ELR (cell line): ENCODE data around the gene AFF1.

ENCODE experiments used
- DNase-seq: peaks from one replicate; pipeline ENCODE4 v3.0.0-alpha.2; 2015; ENCODE audit warnings: low read depth

The AFF1 gene

DNA sequence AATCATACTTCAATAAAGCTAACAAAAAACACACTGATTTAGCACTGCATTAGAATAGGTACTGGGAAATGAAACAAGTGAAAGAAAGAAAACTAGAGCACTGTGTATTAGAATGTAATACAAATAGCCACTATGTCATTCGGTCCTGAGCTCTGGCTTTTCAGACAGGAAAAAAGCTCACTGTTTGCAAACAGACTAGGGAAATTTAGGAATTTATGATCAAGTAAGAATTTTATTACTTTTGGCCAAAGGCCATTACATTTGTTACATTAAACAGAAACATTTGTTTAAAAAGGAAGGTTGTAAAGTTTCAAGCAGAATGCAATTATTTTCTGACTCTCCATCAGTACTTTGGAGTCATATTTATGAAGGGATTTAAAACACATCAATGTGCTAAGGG, 216.9 kb downstream of the AFF1 start:
- DNase-seq: no peak

DNA sequence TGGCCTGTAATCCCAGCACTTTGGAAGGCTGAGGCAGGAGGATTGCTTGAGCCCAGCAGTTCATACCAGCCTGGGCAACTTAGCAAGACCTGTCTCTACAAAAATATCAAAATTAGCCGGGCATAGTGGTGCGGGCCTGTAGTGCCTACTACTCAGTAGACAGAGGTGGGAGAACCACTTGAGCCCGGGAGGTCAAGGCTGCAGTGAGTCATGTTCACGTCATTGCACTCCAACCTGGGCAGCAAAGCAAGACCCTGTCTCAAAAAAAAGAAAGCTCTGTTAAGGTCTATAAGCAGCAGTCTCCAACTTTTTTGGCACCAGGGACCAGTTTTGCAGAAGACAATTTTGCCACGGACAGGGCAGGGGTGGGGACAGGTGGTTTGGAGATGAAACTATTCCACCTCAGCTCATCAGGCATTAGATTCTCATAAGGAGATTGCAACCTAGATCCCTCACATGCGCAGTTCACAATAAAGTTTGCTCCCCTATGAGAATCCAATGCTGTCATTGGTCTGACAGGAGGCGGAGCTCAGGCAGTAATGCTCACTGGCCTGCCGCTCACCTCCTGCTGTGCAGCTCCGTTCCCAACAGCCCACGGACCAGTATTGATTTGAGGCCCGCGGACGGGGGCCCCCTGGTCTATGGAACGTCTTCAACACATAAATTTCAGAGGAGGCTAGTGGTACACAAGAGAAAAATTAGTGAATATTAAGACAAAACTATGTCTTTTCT, 217.7 kb downstream of the AFF1 start:
- peak; percentile 12 for DNase-seq

DNA sequence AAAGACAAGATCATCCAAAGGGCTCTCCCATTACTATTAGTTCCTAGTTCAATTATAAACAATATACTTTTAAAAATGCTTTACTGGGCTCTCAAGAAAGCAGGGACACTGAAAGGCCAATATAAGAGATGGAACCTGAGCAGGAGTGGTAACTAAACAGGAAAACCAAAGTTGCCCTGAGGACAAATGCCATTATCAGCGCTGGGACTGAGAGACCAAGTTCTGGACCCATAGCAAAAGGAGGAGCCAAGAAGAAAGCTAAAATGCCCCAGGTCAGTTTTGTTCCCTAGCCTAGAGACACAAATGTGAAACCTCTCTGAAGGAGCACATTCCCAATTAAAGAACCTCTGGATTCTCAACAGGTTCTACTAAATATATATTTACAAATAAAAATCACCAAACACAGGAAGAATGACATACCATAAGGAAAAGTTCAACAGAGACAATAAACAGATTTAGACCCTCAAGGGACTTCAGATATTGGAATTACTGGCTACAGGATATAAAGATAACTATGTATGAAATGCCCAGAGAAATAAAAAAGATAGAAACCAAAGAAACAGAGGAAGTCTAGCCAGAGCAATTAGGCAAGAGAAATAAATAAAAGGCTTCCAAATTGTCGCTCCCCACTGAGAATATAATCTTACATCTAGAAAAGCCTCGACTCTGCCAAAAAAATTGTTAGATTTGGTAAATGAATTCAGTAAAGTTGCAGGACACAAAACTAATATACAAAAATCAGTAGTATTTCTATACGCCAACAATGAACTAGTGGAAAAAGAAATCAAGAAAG, 218.5 kb downstream of the AFF1 start:
- no peak for DNase-seq

DNA sequence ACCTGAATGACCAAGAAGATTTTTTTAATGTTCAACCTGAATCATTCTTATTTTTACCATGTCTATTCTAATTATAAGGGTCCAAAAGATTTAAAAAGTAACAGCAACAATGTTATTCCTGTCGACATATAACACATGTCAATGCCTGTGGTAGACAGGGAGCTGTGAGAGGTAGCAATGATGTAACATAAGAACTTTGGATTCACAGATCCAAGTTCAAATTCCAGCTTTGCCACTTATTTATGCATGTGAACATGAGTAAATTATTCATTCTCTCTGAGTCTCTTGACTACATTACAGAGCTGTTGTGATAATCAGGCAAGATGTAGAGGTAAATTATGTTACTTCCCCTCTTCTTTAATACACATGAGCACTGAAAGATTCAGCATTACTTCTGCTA, 231.1 kb downstream of the AFF1 start:
- DNase-seq: no peak

DNA sequence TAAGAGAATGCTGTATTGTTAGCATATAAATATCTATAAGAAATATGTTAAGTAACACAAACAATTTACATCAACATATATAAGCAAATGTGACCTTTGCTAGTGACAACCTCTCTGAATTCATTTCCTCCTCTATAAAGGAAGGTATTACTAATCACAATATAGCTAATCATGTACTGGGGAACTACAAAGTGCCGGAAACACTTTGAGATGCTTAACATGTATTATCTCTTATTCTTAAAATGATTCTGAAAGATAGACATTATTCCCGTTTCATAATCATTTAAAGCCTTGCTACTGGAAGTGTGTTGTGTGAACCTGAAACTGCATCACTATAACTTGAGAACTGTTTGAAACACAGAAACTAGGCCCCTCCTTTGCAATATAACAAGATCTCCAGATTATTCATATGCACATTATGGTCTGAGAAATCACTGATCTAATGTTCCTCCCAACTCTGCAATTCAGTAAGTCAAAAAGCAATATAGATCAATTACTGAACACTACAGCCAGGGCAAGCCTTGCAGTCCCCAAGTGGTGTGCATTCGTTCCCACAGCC, 231.6 kb downstream of the AFF1 start:
- DNase-seq: no peak

DNA sequence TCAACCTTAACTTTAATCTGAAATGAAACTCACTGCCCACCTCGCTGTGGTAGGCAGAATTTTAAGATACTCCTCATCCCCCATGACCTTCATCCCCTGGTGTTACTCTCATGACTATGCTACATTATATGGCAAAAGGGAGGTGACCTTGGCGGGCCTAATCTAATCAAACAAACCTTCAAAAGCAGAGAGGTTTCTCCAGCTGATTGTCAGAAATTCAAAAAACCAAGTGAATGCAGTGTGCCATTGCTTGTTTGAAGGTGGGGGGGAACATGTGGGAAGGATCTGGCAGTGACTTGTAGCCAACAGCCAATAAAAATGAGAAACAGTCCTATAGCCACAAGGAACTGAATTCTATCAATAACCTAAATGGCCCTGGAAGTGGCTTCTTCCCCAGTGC, 237.1 kb downstream of the AFF1 start:
- no peak for DNase-seq

DNA sequence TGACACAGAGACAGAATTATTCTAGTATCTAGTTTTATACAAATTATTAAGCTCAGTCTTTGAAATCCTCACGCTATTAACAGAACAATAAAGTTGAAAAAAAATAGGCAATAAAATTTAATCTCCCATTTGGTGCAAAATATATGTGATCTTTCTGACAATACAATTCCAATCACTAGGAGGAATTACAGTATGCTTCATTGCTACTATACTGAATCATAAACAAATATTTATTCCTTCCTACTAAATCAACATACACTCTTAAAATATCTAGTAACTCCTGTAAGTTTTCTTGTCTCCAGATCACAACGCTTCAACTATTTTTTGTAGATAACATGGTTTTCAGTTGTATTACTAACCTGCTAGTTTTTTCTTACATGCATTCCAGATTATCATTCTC, 239.9 kb downstream of the AFF1 start:
- no peak for DNase-seq

DNA sequence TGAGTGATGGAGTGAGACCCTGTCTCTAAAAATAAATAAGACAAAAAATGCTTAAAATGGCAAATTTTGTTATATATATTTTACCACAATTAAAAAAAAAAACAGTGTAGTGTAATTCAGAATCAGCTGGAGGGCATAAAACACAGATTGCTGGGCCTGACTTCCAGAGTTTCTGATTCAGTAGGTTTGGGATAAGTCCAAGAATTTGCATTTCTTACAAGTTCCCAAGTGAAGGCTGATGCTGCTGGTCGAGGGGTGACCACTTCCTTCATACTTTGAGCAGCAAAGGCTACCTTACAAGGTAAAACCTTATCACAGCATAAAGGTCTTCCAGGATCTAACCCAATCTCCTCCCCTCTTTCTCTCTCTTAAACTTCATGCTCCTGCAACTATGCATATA, 244.9 kb downstream of the AFF1 start:
- peak; percentile 23 for DNase-seq

DNA sequence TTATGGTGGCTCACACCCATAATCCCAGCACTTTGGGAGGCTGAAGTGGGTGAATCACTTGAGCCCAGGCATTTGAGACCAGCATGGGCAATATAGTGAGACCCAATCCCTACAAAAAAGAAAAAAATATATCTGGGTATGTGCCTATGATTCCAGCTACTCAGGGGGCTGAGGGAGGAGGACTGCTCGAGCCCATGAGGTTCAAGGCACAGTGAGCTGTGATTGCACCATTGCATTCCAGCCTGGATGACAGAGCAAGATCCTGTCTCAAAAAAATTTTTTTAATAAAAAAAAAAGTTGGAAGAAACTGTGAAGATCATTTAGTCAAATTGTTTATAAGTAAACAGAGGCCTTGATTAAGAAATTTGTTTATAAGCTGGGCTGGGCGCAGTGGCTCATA, 246.0 kb downstream of the AFF1 start:
- peak; percentile 3 for DNase-seq

DNA sequence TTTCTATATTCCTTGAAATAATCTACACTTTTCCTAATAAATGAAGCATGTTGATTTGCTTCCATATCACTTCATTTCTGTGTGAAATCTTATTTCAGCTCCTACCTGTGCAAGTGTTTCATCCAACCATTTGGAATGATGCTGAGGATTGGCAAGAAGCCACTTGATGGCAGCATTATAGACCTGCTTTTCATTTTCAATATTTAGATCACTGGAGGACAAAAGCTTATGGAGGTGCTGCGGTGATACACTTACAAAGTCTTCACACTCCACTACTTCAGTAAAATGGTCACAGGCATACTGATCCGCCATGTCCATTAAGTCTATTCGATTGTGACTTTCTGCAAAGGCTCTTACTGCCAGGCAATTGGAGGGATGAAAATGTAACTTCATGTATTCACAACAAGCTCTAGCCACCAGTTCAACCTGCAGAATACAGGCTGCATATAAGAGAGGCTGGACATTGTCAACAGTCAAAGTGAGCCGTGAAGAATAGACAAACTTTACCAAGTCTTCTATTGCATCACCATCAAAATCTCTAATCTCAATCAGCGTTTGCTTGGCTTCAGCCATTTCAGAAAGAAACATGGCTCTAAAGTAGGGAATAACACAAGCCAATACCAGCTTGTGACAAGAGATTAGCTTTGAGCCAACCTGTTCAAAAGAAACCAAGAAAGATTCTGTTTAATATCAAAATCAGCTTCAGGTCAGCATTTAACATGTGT, 250.5 kb downstream of the AFF1 start:
- no peak for DNase-seq

DNA sequence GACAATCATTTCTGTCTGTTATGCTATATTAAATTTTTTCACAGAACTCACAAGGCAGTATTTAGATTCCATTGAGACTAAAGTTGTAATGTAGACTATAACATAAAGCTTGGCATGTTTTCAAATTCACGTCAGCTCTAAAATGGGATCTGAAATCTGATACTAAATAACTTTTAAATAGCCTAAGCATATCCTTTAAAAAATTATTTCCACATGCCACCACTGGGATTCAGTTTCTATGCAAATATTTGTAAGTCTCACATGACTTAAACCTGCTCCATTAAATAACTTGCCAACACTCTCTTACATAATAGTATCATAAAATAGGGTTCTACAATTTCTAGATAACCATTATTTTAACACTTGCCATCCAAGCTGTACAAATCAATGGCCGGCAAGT, 253.2 kb downstream of the AFF1 start:
- DNase-seq: no peak

DNA sequence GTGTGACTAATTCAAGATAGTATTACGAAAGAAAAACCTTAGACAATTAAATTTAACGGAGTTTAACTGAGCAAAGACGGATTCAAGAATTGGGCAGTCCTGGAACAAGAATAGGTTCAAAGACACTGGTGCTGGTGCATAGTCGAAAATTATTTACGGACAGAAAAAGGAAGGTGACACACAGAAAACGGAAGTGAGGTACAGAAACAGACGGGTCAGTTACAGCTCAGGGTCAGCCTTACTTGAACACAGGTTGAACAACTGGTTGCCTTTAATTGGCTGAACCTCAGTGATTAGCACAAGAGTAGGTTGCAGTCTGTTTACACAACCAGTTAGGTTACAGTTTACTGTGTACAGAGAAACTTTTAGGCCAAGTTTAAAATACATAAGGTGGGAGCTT, 254.1 kb downstream of the AFF1 start:
- peak; percentile 42 for DNase-seq
